MM.1S (cell line): Measurements from ENCODE around the gene PNLIP.

Source experiments
- DNase-seq: peaks from one replicate; pipeline ENCODE4 v3.0.0-alpha.2; 2015
- H2AFZ ChIP-seq: fragments of 300-600 bp; sonication (generic); 2 replicates; pipeline ENCODE4 v1.6.0; 2016; ENCODE audit warnings: antibody characterized with exemption, low read length
- H3F3A ChIP-seq: fragments of 300-600 bp; sonication (generic); 2 replicates; pipeline ENCODE4 v1.6.1; 2016; ENCODE audit warnings: mild to moderate bottlenecking, antibody characterized with exemption, low read length, moderate library complexity, mixed read lengths; ENCODE audit not compliant: insufficient read depth
- H3K27ac ChIP-seq: fragments of 300-600 bp; sonication (generic); 2 replicates; pipeline ENCODE4 v1.5.1; 2016; ENCODE audit warnings: mild to moderate bottlenecking, low read length
- H3K27me3 ChIP-seq: fragments of 300-600 bp; sonication (generic); replicated peaks from 2 replicates; pipeline ENCODE4 v1.6.0; 2016; ENCODE audit warnings: low read length; ENCODE audit not compliant: insufficient read depth
- H3K36me3 ChIP-seq: fragments of 300-600 bp; sonication (generic); replicated peaks from 2 replicates; pipeline ENCODE4 v1.6.1; 2016; ENCODE audit warnings: mild to moderate bottlenecking, low read length, mixed read lengths; ENCODE audit not compliant: insufficient read depth
- H3K4me1 ChIP-seq: fragments of 300-600 bp; sonication (generic); 2 replicates; pipeline ENCODE4 v1.6.1; 2016; ENCODE audit warnings: low read length, mixed read lengths
- H3K4me2 ChIP-seq: fragments of 300-600 bp; sonication (generic); 2 replicates; pipeline ENCODE4 v1.6.0; 2016; ENCODE audit warnings: low read depth, low read length
- H3K4me3 ChIP-seq: fragments of 300-600 bp; sonication (generic); 2 replicates; pipeline ENCODE4 v1.5.1; 2016; ENCODE audit warnings: low read length, mixed read lengths
- H3K79me2 ChIP-seq: fragments of 300-600 bp; sonication (generic); 2 replicates; pipeline ENCODE4 v1.6.1; 2016; ENCODE audit warnings: mixed run types, low read length, mixed read lengths
- H3K9ac ChIP-seq: fragments of 300-600 bp; sonication (generic); 2 replicates; pipeline ENCODE4 v1.6.1; 2016; ENCODE audit warnings: low read length, mixed read lengths
- H3K9me2 ChIP-seq: fragments of 300-600 bp; sonication (generic); replicated peaks from 2 replicates; pipeline ENCODE4 v1.6.1; 2016; ENCODE audit warnings: mild to moderate bottlenecking, low read length, mixed read lengths; ENCODE audit not compliant: insufficient read depth
- H3K9me3 ChIP-seq: fragments of 300-600 bp; sonication (generic); replicated peaks from 2 replicates; pipeline ENCODE4 v1.6.1; 2016; ENCODE audit warnings: mild to moderate bottlenecking, low read length, mixed read lengths; ENCODE audit not compliant: insufficient read depth
- H4K20me1 ChIP-seq: fragments of 300-600 bp; sonication (generic); 2 replicates; pipeline ENCODE4 v1.6.1; 2016; ENCODE audit warnings: mild to moderate bottlenecking, low read length, moderate library complexity, mixed read lengths; ENCODE audit not compliant: insufficient read depth
- CTCF ChIP-seq: fragments of 300-600 bp; sonication (generic); IDR thresholded peaks from 2 replicates; pipeline ENCODE4 v1.5.1; 2016; ENCODE audit warnings: antibody characterized with exemption, low read length, mixed read lengths
- EZH2 ChIP-seq: fragments of 300-600 bp; sonication (generic); optimal IDR thresholded peaks from 2 replicates; pipeline ENCODE3; 2017; ENCODE audit warnings: low read depth, mild to moderate bottlenecking, antibody characterized with exemption, low read length, mixed read lengths
- EZH2phosphoT487 ChIP-seq: fragments of 300-600 bp; sonication (generic); IDR thresholded peaks from 2 replicates; pipeline ENCODE4 v1.6.1; 2018; ENCODE audit warnings: antibody characterized with exemption, low read length

The PNLIP gene

GRCh38 chr10:116596062-116596461, 50.3 kb downstream of the PNLIP start:
- no peaks in the 10 kb centered on the region for H3F3A ChIP-seq
- H3K27ac ChIP-seq, result no peak overlapping the region
- no peak for DNase-seq
- TF ChIP-seq EZH2, result no peak
- no peak for TF ChIP-seq EZH2phosphoT487
- no peak for TF ChIP-seq CTCF
- no peaks in the 10 kb centered on the region for H3K79me2 ChIP-seq
- H4K20me1 ChIP-seq, result no peaks in the 10 kb centered on the region
- no peaks in the 10 kb centered on the region for H3K36me3 ChIP-seq
- H3K9me2 ChIP-seq, result no peaks in the 10 kb centered on the region
- H3K4me3 ChIP-seq, result no peak overlapping the region
- no peaks in the 10 kb centered on the region for H3K9me3 ChIP-seq
- H2AFZ ChIP-seq, result no peak overlapping the region
- H3K9ac ChIP-seq, result no peak overlapping the region
- H3K4me2 ChIP-seq, result no peak overlapping the region
- H3K4me1 ChIP-seq, result no peaks in the 10 kb centered on the region
- H3K27me3 ChIP-seq, result no peaks in the 10 kb centered on the region

- H3K79me2 ChIP-seq, result no peaks in the 10 kb centered on the region
- no peak overlapping the region for H3K9ac ChIP-seq
- H3K27me3 ChIP-seq, result no peaks in the 10 kb centered on the region
- H3F3A ChIP-seq, result no peaks in the 10 kb centered on the region
- H3K4me1 ChIP-seq, result no peaks in the 10 kb centered on the region
- no peak overlapping the region for H3K4me2 ChIP-seq
- no peak for TF ChIP-seq EZH2phosphoT487
- TF ChIP-seq CTCF, result no peak
- no peak for TF ChIP-seq EZH2
- no peaks in the 10 kb centered on the region for H3K36me3 ChIP-seq
- no peaks in the 10 kb centered on the region for H4K20me1 ChIP-seq
- no peaks in the 10 kb centered on the region for H3K9me3 ChIP-seq
- DNase-seq, result no peak
- no peak overlapping the region for H2AFZ ChIP-seq
- no peak overlapping the region for H3K4me3 ChIP-seq
- no peaks in the 10 kb centered on the region for H3K9me2 ChIP-seq
- H3K27ac ChIP-seq, result no peak overlapping the region
Measured at GRCh38 chr10:116597543-116597942, 51.8 kb downstream of the PNLIP start.

GRCh38 chr10:116598329-116598728, 52.6 kb downstream of the PNLIP start:
- H3K9ac ChIP-seq, result no peak overlapping the region
- no peak overlapping the region for H3K4me3 ChIP-seq
- no peak for DNase-seq
- no peaks in the 10 kb centered on the region for H4K20me1 ChIP-seq
- H3K4me2 ChIP-seq, result no peak overlapping the region
- H2AFZ ChIP-seq, result no peak overlapping the region
- no peaks in the 10 kb centered on the region for H3K79me2 ChIP-seq
- H3K9me3 ChIP-seq, result no peaks in the 10 kb centered on the region
- no peaks in the 10 kb centered on the region for H3K4me1 ChIP-seq
- H3K27me3 ChIP-seq, result no peaks in the 10 kb centered on the region
- no peaks in the 10 kb centered on the region for H3K36me3 ChIP-seq
- no peak overlapping the region for H3K27ac ChIP-seq
- TF ChIP-seq EZH2phosphoT487, result no peak
- no peaks in the 10 kb centered on the region for H3K9me2 ChIP-seq
- H3F3A ChIP-seq, result no peaks in the 10 kb centered on the region

- no peak for TF ChIP-seq EZH2phosphoT487
- no peak for TF ChIP-seq CTCF
- no peak for TF ChIP-seq EZH2
- Histone ChIP-seq H3F3A (no peaks in the 10 kb centered on the region), H3K36me3 (no peaks in the 10 kb centered on the region), H3K4me1 (no peaks in the 10 kb centered on the region), H3K79me2 (no peaks in the 10 kb centered on the region), H3K4me2 (no peak overlapping the region), H3K9ac (no peak overlapping the region), H3K27me3 (no peaks in the 10 kb centered on the region), H3K4me3 (no peak overlapping the region), H3K27ac (no peak overlapping the region), H2AFZ (no peak overlapping the region), H3K9me3 (no peaks in the 10 kb centered on the region), H3K9me2 (no peaks in the 10 kb centered on the region), H4K20me1 (no peaks in the 10 kb centered on the region)
- DNase-seq, result no peak
Measured at GRCh38 chr10:116599991-116600390, 54.3 kb downstream of the PNLIP start.
